Esophagus (tissue), 2 donors: ENCODE data around the gene FAM53B. TPM values are rescaled to one million over a fixed set of nuclear protein-coding genes. Genes with fewer than 3 reads are reported as not detected.

ENCODE experiments used
- H3K27ac ChIP-seq, 2 donors: one replicate each; pipeline ENCODE4 v1.5.1; 2013; ENCODE audit warnings: low read depth in 2 of 2, mild to moderate bottlenecking in 2 of 2, inconsistent platforms in 1 of 2, low read length in 1 of 2, moderate library complexity in 1 of 2
- H3K27me3 ChIP-seq, 2 donors: one replicate each; pipeline ENCODE4 v1.6.1; 2013; ENCODE audit warnings: low read length in 2 of 2, control low read depth in 1 of 2, mild to moderate bottlenecking in 1 of 2; ENCODE audit not compliant: insufficient read depth in 2 of 2, control insufficient read depth in 1 of 2
- H3K36me3 ChIP-seq, 2 donors: one replicate each; pipeline ENCODE4 v1.6.1; 2013; ENCODE audit warnings: low read length in 1 of 2; ENCODE audit not compliant: control insufficient read depth in 2 of 2, insufficient read depth in 2 of 2
- H3K4me1 ChIP-seq, 2 donors: one replicate each; pipeline ENCODE4 v1.6.1; 2013; ENCODE audit warnings: low read length in 1 of 2; ENCODE audit not compliant: control insufficient read depth in 2 of 2, insufficient read depth in 2 of 2
- H3K4me3 ChIP-seq, 2 donors: one replicate each; pipeline ENCODE4 v1.5.1; 2013; ENCODE audit warnings: low read length in 2 of 2, mild to moderate bottlenecking in 2 of 2, low read depth in 1 of 2, moderate library complexity in 1 of 2
- H3K9me3 ChIP-seq, 2 donors: one replicate each; pipeline ENCODE4 v1.6.1; 2013; ENCODE audit warnings: mild to moderate bottlenecking in 2 of 2, low read depth in 1 of 2, low read length in 1 of 2, moderate library complexity in 1 of 2; ENCODE audit not compliant: control insufficient read depth in 2 of 2, insufficient read depth in 1 of 2
- WGBS, 2 donors: extraction: QIAGEN DNeasy Blood & Tissue Kit; methylation state at CpG; one replicate each; pipeline ENCODE4 v1.1.7; 2013; 5-methylcytosine and 5-hydroxymethylcytosine counted together
- polyA plus RNA-seq, 2 donors: library from polyadenylated mRNA; stranded (reverse); fragments of 200-250 nt; gene quantifications; one replicate each; pipeline ENCODE4 v1.2.3, GENCODE V29; 2013
- donor health status: healthy with polysubstance abuse.
- donor health status: Bipolar disorder and iron deficiency.

Gene FAM53B
- polyA plus RNA-seq, 2 donors = 9.0 to 16.8 TPM

- Histone ChIP-seq H3K4me1 (peaks cover 14 to 60% of the 10 kb centered on the region in 2 donors), H3K9me3 (no peaks in the 10 kb centered on the region)
Measured at GRCh38 chr10:124655191-124656112, 88.7 kb downstream of the FAM53B start.

GRCh38 chr10:124654686-124655085, 89.5 kb downstream of the FAM53B start:
- no peak overlapping the region for H3K4me3 ChIP-seq
- WGBS, 2 donors = 39 to 55% methylated on average over 7 of the region's 7 CpGs
- no peaks in the 10 kb centered on the region for H3K9me3 ChIP-seq
- H3K27ac ChIP-seq = peak overlapping the region; percentile 72 to 96
- peaks cover 14 to 58% of the 10 kb centered on the region in 2 donors for H3K4me1 ChIP-seq
- no peaks in the 10 kb centered on the region for H3K36me3 ChIP-seq
- H3K27me3 ChIP-seq = no peaks in the 10 kb centered on the region

More at GRCh38 chr10:124655191-124656112, 88.7 kb downstream of the FAM53B start:
- WGBS, 2 donors = 72 to 81% methylated on average over 13 of the region's 13 CpGs
- no peak overlapping the region for H3K4me3 ChIP-seq
- no peaks in the 10 kb centered on the region for H3K27me3 ChIP-seq
- peaks cover 0 to 2% of the 10 kb centered on the region in 2 donors for H3K36me3 ChIP-seq
- peak overlapping the region; percentile 72 to 96 for H3K27ac ChIP-seq

GRCh38 chr10:124653811-124654651, 90.1 kb downstream of the FAM53B start:
- WGBS, 2 donors = 39 to 56% methylated on average over 17 of the region's 17 CpGs
- Histone ChIP-seq H3K4me3 (no peak overlapping the region), H3K9me3 (no peaks in the 10 kb centered on the region), H3K4me1 (peaks cover 19 to 59% of the 10 kb centered on the region in 2 donors), H3K27me3 (no peaks in the 10 kb centered on the region), H3K36me3 (no peaks in the 10 kb centered on the region), H3K27ac (peak overlapping the region; percentile 72 to 96)

GRCh38 chr10:124653311-124653710, 90.9 kb downstream of the FAM53B start:
- H3K27me3 ChIP-seq = no peaks in the 10 kb centered on the region
- H3K4me1 ChIP-seq = peaks cover 19 to 61% of the 10 kb centered on the region in 2 donors
- H3K4me3 ChIP-seq = no peak overlapping the region
- H3K36me3 ChIP-seq = no peaks in the 10 kb centered on the region
- H3K27ac ChIP-seq = peak overlapping the region; percentile 72 to 96
- 76 to 84% methylated on average over 7 of the region's 7 CpGs for WGBS, 2 donors
- H3K9me3 ChIP-seq = no peaks in the 10 kb centered on the region

- WGBS, 2 donors = 64 to 67% methylated on average over 8 of the region's 8 CpGs
- Histone ChIP-seq H3K4me3 (no peak overlapping the region), H3K4me1 (peaks cover 19 to 67% of the 10 kb centered on the region in 2 donors), H3K36me3 (no peaks in the 10 kb centered on the region), H3K27ac (peak overlapping the region; percentile 72 to 96), H3K9me3 (no peaks in the 10 kb centered on the region), H3K27me3 (no peaks in the 10 kb centered on the region)
Measured at GRCh38 chr10:124652701-124653100, 91.5 kb downstream of the FAM53B start.

GRCh38 chr10:124652200-124652599, 92.0 kb downstream of the FAM53B start:
- Histone ChIP-seq H3K9me3 (no peaks in the 10 kb centered on the region), H3K4me3 (no peak overlapping the region), H3K27ac (peak overlapping the region in 1 of 2 donors; percentile 96), H3K27me3 (no peaks in the 10 kb centered on the region), H3K4me1 (peaks cover 19 to 71% of the 10 kb centered on the region in 2 donors), H3K36me3 (no peaks in the 10 kb centered on the region)
- WGBS, 2 donors = 83 to 84% methylated on average over 5 of the region's 5 CpGs

- Histone ChIP-seq H3K9me3 (no peaks in the 10 kb centered on the region), H3K4me1 (peaks cover 25 to 76% of the 10 kb centered on the region in 2 donors), H3K27me3 (no peaks in the 10 kb centered on the region), H3K27ac (peak overlapping the region; percentile 50 to 65), H3K4me3 (no peak overlapping the region), H3K36me3 (no peaks in the 10 kb centered on the region)
- WGBS, 2 donors = 80 to 81% methylated on average over 14 of the region's 14 CpGs
Measured at GRCh38 chr10:124651402-124651891, 92.7 kb downstream of the FAM53B start.

GRCh38 chr10:124650820-124651401, 93.3 kb downstream of the FAM53B start:
- H3K4me1 ChIP-seq = peaks cover 25 to 76% of the 10 kb centered on the region in 2 donors

GRCh38 chr10:124650263-124650662, 93.9 kb downstream of the FAM53B start:
- Histone ChIP-seq H3K4me3 (no peak overlapping the region), H3K27me3 (no peaks in the 10 kb centered on the region), H3K36me3 (no peaks in the 10 kb centered on the region), H3K27ac (peak overlapping the region; percentile 14 to 50), H3K4me1 (peaks cover 25 to 74% of the 10 kb centered on the region in 2 donors), H3K9me3 (no peaks in the 10 kb centered on the region)
- WGBS, 2 donors = 90 to 93% methylated on average over 12 of the region's 12 CpGs

More at GRCh38 chr10:124650820-124651401, 93.3 kb downstream of the FAM53B start:
- no peaks in the 10 kb centered on the region for H3K9me3 ChIP-seq
- peak overlapping the region; percentile 50 to 65 for H3K27ac ChIP-seq
- WGBS, 2 donors = 61 to 65% methylated on average over 13 of the region's 13 CpGs
- no peak overlapping the region for H3K4me3 ChIP-seq
- H3K36me3 ChIP-seq = no peaks in the 10 kb centered on the region
- H3K27me3 ChIP-seq = no peaks in the 10 kb centered on the region
